Fibroblast of gingiva (primary cell): ENCODE measurements around the gene PAX3.

Experiments used
- DNase-seq: peaks from one replicate; pipeline ENCODE4 v3.0.0-alpha.2; 2011; ENCODE audit warnings: low read depth

The PAX3 gene

DNA sequence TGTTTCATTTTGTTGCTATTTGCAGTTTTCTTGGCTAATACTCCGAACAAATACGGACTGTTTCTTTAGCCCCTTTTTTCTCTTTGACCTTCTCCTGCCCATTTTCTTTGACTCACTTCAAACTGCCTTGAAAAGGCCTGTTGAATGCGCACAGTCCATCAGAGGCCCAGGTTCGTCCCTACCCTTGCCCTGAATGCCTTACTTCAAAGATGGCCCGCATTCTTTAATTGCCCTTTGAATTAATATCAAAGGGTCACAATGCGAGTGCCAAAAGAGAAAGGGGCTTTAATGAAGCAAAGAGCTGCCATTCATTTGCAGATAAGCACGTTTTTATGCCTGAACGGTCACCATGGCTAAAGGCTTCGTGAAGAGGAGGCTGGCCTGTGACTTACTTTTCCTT is 29.7 kb downstream of the PAX3 start:
- no peak for DNase-seq

DNA sequence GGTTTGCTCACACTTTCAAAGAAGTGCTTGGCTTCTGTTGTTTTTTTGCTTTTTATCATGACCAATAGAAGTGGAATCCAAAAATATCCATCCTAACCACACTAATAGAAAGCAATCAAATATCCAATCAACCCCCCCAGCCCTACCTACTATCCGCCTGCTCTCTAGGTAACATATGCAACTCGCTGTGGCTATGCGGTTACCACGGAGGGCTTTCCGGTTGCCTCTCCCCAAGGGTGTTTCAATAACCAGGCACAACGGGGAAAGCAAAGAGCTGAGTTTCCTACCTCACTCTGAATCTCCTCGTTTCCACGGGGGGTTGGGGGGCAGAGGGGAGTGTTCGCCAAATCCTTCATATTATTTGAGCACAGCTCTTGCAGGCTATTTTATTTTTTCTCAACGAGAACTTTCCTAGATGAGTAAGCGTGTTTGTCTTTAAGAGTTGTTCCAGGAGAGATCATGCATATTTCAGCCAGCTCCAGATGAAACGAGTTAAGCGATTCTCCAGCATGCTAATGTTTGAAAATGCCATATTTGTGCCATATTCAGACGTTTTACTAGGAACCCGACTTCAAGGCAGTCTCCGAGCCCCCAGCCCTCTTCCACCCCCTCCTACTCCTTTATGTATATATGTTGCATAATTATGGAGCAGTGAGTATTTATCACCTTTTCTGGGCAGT is 30.3 kb downstream of the PAX3 start:
- DNase-seq: peak; percentile 11

DNA sequence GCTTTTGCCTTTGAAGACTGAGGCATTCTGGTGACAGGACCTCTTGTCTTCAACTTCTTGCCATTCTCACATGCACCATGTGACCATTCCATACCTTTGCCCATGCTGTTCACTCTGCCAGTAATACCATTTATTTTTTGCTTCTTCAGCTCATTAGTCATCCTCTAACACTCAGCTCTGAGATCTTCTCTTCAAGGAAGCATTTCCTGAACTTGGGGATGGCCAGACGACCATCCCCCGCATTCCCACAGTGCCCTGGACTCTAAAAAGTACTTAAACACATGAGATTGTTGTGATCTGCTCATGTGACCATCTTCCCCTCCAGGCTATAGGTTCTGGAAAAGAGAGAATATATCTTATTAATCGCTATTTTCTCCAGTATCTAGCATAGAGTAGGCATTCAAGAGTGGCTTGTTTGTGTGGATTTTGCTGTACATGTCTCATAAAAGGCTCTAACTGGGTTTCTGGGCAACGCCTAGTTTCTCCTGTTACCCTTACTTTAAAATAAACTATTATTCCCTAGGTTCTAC is 33.9 kb downstream of the PAX3 start:
- no peak for DNase-seq

DNA sequence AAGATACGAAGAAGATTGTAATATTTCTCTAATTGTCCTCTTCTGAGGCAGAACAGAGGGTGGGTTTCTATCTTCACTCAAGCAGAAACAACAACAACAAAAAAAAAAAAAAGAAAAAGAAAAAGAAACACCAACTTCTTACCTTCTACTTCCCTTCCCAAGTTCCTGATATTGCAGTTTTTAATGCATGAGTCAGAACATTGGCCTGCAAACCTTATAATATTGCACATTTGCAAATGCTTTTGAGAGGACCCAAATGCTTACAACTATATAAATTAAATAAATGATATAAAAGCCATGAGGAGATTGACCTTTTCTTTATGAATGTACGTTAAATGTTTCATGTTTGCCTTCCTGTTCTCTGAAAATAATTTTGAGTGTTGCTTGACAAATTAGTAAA is 37.3 kb downstream of the PAX3 start:
- DNase-seq: no peak

DNA sequence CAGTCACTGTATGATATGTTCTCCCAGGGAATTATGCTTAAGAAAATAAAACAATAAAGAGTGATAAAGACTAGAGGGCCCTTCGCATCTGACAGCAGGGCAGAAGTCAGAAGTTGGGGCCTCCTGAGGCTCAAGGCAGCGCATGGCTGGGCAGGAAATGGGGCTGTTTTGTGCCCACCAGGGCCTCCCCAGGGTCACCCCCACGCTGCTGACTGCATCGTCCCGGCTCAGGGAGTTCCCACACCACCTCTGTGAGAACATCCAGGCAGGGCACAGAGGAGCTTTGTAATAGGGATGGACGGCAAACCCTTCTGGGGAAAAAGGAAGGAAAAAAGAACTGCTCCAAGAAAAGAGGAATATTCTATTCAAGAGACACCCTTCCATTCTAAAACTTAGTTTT is 41.2 kb downstream of the PAX3 start:
- no peak for DNase-seq

DNA sequence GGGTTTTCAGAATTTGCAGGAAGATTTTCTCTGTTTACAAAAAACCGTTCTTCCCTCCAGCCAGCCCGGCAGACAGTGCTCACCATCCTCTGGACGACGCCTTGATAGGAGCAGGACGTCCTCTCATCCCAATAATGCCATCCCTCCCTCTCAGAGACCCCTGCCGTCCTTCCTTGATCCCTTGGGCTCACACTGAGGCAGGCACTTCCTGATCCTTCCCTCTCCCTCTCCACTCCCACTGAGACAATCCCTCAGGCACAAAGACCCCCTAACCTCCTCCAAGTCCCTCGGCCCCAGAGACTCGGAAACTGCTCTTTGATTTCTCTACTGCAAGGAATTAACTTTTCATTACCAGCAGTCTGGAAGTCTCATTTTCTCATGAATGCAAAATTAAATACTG is 42.5 kb downstream of the PAX3 start:
- no peak for DNase-seq

DNA sequence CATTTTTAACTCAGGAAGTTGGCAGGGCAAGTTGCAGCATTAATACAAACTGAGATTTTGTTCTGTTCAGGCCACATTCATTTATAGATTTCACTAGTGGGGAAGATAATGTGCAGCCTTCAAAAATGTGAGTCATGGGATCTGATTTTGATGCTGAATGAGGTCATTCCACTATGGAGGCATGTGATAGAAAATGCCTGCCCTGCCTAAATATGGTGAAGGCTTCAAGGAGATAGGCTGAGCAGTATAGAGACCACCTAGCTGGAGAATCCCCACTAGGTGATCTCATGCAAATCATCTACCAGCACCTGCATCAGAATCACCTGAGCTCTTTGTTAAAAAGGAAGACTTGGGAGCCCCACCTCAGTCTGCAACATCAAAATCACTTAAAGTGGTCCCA is 43.7 kb downstream of the PAX3 start:
- no peak for DNase-seq

DNA sequence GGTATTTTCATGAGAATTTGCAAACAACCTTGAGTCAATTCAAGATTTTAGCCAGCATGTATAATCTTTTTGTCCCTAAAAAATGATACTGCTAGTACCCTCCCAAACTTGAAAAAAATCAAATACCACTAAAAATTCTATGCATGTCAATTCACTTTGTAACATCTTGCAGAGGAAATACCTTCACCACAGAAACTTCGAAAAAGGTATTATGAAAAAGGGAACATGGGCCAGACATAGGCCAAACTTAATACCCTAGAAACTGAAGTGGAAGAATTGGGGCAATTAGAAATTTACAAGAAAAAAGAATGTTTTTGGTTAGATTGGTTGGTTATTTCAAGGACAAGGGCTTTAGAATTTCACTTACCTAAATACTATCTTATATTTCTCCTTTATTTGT is 48.5 kb downstream of the PAX3 start:
- DNase-seq: no peak

DNA sequence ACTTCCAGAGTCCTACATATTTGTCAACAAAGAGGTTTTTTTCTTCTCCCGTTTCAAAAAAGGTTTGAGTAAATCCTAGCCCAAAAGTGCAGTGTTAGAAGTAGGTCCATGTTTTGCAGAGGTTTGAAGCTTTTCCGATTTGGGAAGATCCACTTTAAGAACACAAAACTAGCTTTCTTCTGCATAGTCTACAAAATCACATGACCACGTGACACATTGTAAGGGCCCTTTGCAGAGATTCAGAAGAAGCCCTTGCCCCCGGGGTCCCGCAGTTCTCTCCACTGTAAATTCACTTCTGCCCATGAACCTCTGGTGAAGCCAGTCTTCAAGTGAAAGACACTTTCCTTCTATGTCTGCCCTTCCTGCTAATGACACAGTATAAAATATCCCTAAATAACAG is 49.4 kb downstream of the PAX3 start:
- DNase-seq: no peak

DNA sequence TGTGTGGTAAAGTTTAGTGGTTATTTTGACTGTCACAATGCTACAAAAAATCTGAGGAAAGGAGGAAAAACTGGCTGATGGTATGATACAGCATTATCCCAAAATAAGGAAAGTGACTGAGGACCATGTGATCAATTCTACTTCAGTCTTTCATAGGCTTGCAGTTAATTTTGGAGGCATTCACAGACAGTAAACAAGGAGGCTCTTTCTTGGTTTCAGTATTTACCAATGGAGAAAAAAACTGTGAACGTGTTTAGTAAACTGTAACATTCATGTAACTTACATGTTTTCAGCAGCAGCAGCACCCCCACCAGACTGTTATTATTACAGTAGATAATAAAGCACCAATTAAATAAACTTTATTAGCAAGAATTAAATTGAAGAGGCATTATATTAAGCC is 50.0 kb downstream of the PAX3 start:
- no peak for DNase-seq

DNA sequence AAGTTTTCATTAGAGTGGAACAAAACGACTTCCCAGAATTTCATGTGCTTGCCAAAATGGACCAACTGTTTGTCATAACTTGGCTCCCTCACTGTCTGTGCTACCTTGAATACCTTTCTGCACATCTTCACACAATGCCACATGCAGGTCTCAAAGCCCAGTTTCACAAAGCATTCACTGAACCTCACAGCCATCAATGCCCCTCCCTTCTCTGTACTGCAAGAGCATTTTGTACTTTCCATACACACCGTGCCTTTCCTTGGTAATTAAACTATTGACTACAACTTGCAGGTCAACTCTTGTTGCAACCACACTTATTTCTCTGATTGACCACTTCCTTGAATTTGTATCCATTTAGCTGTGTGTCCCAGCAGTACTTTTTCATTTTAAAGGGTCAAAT is 50.5 kb downstream of the PAX3 start:
- DNase-seq: no peak

DNA sequence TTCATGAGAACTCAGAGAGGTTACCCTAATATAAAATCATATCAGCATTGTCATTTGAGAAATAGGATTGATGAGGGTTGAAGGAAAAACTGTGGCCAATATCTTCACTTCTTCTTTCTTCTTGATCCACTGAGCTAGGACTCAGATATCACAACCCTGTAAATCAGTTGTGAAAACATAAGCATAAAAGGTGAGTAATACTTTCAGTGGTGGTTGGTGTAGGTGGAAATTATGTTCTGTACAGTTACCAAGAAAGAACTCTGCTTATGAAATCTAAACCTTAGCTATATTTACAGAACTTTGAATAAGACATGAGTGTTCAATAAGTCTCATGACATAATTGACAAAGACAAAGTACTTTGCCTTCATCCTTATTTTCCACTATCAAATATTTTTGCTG is 56.3 kb downstream of the PAX3 start:
- DNase-seq: no peak

DNA sequence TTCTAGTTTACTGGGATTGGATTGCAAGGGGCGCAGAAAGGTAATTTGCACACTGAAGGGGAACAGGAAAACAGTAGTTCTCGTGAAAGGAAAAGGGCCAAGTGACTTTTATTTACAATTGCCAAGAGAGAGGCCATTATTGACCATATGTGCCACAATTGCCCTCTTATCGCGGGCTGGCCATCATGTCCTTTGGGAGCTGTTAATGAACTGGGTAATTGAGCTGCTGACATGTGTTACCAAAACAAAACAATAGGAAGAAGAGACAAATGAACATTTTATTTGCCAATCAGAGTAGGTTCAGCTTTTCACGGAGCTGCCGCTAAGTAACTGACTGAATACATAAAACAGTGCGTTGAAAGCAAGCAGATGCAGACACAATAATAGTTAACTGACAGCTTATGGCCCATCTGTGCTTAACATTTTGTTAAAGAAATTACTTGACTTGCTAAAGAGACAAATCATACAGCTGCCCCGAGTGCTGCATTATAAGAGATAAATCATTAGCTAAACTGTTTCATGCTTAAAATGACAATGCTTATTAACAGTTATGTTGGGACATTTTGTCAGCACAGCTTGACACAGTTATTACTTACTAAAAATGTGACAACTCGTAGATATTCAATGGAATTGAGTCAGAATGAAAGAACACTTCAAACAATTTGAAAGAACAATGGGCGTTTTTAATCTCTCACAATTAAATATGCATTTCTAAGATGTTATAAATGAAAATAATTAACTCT is 57.5 kb downstream of the PAX3 start:
- no peak for DNase-seq

DNA sequence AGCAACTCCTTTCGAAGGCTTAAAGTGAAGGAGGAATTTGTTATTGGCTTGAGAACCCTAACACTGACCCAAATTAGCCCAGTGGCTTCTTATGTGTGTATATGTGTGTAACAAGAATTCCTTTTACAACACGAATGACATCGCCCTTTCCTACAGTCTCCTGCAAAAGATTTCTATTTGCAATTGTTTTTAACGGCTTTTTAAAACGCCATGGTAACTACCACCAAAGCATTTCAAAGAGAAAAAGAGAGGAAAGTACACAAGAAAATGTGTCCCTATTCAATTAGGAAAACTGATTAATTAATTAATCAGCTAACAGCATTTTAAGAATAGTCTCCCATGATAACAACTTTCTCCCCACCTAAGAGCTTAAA is 58.1 kb downstream of the PAX3 start:
- no peak for DNase-seq

DNA sequence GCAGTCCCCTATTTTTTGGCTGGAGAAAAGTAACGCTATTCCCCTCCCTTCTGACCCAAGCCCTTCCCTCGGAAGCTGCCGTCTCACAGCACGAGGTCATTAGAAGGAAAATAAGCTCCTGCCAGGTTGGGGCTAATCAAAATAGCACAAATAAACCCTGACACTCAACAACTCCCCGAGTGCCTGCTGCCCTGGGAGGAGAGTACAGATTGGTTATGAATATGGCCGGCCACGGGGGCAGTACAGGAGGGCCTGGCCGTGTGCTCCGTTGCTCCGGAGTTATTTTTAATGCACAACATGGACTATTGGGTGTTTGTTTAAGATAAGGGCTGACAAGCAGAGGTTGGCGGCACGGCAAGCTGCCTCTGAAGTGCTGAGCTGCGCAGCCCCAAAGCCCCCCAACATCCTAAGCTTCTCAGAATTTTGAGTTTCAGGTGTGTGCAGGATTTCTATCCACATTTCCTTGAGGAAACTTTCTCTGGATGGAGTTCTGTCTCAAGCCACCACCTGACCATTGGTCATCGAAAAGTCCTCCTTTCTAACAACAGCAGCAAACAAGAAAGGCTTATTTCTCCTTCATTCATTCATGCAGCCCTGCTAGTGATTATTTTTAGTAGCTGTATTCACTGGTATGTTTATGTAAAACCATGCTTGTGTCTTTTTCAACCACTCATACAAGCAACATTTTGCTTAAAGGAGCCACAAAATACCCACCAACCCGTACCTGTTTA is 58.7 kb downstream of the PAX3 start:
- no peak for DNase-seq

DNA sequence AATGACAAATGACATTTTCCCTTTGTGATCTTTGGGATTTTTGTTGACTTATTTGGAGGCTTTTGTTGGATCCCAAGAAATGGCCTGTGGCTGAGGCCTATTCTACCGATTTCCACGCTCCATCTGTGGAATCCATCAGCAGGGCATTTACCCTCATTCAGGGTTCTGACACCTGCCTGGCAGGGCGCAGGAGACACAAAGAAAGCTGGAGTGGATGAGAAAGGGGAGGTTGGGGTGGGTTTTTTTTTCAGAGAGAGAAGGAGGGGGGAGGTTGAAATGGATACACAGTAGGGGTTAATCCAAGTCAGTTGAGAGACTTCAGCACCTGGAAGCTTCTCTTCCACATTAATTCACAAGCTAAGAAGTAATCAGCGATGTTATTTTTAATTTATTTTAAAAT is 59.7 kb downstream of the PAX3 start:
- DNase-seq: no peak

DNA sequence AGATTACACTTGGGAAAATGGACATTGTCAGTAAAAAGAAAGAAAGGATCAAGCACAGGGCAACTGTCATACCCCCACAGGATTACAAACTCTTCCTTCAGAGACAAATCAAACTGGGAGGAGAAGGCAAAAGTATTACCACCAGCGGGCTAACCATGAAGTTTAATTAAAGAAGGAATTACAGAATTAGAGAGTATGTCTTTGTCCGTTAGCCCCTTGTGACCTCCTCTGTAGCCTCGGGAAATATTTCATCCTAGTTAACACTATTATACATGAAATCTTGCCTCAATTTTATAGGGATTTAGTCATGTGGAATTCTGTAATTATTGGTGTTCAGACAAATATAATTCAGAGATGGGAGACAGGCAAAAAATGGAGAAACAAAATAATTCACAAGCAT is 60.7 kb downstream of the PAX3 start:
- DNase-seq: no peak

DNA sequence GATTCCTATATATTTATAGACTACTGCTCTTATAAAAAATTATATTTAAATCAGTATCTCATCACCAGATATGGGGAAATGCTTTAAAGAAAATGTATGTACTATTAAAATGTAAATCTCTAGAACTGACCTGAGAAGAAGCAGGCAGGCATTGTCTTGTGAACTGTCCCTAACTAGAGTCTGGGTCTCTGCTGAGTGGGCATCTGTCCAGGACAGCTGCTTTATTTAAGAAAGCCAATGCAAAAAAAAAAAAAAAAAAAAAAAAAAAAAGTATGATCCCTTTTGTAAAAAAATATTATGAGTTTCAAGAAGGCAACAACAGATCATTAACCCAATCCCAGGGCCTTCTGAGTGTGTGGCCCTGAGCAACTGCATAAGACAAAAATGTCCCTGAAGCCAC is 66.0 kb downstream of the PAX3 start:
- DNase-seq: no peak

DNA sequence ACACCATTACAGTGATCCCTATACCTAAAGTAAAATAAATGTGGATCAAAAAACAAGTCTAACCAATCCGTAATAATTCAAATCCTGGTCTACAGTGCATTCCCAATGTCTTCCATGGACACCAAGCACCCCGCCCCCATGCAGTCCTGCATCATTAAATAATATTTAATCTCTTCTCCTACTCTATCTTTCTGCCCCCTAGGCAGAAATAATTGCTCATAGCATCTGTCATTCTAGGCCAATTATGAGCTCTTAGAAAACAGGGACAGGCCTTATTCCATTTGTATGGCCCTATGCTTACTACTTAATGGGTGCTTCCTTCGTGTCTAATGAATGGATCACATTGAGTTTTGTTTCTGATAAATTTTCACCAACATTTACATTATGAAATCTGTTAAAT is 66.4 kb downstream of the PAX3 start:
- DNase-seq: no peak

DNA sequence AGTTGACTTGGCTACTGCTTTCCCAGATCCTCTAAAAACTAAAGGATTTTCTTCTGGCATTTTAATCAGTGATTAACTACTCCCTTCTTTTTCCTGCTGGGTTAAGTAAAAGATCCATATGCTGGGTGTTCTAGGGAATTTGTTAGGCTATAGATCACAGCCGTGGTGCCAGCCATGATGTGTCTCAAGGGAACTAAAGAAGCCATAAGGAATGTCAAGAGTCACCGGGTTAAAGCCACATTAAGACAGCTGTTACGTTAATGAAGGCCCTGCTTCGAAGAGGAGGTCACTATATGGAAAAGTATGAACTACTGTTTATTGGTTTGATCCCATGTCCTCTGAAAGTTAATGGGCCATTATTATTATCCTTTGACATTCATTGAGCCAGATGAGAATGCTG is 70.7 kb downstream of the PAX3 start:
- no peak for DNase-seq

DNA sequence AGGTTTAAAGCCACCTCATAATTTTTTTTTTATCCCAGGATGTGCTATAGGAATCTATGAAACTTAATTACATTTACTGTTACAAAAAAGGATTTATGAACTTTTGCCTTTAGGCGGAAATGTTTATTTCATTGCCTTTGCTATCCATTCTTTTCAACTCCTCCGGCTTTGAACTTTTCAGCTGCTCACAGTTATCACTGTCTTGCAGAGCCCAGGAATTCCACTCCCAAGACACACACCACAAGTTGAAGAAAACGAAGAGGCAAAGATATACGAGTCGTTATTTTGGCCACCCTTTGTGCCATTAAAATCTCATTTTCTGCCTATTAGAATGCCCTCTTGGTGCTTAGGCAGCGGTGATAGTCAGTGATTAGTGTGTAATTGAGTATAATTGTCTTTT is 80.0 kb downstream of the PAX3 start:
- no peak for DNase-seq

DNA sequence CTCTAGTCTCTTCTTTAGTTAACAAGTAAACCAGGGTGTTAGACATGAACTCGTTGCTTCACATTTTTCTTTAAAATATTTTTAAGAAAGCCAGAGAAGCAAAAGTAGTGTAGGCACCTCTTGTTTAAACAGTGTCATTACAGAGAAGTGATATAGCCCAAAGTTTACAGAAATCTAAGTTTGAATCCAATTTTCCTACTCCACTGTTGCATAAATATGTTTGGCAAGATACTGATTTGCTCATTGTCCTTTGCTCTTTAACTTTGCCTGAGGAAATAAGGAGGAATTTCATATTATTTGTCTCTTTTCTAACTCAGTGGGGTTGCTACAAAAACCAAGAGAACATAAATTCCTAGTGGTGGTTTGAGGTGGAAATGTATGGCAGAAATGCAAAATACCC is 81.1 kb downstream of the PAX3 start:
- DNase-seq: no peak

DNA sequence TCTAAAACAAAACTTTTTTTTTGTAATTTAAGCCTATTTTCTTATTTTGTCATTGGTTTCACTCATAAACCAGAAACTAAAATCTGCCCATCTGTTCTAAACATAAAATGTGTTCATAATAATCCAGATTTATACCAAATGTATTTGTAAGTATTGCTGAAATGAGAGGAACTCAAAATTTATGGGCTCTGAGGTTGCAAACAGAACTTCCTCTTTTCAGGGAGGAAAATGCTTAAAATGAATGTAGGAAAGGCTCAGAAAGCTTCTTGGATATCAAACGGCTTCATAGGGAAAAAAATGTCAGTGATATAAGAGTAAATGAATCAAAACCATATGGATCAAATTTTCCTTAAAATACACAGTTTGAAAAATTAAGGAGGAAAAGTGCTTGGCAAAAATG is 83.9 kb downstream of the PAX3 start:
- no peak for DNase-seq
